ENCODE data around the gene RDH13.
"Not testable (repeated sequence)": the region's sequence is repeated elsewhere in the genome, so short reads cannot be mapped to it uniquely, and the experiment has no call there.

The RDH13 gene

GRCh38 chr19:55062735-55063491 is at the start of gene RDH13:
TSS of gene RDH13 (minus strand) at chr19:55063148. CDS start at chr19:55063032, 116 bp downstream.
- peak; percentile 92 to 98 for DNase-seq (ENCODE audit: low read depth in 2 of 2, low spot score in 1 of 2)

DNA sequence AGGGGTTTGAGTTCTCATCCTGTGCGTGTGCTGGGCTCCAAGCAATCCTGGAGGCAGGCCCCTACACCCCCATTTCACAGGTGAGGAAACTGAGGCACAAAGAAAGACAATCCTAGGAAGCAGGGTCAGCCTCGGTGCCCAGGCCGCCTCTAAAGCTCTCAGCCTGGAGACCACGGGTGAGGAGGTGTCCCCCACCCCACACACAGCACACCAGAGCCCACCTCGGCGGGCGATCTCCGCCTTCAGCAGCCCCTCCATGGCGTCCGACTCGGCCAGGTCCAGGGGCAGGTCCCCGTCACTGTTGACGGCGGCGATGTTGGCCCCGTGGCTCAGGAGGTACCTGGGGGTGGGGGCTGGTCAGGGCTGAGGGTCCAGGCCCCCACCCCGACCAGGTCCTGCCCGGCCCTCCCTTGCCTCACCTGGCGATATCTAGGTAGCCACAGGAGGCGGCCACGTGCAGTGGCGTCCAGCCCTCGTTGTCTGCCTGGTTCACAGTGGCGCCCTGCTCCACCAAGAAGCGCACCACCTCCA is 49.4 kb upstream of the RDH13 start:
- DNase-seq (ENCODE audit: low read depth in 2 of 2, low spot score in 1 of 2) = no peak

- no peak for DNase-seq (ENCODE audit: low read depth in 2 of 2, low spot score in 1 of 2)
Measured at GRCh38 chr19:55111238-55111831, 48.4 kb upstream of the RDH13 start.

- DNase-seq (ENCODE audit: low read depth in 2 of 2, low spot score in 1 of 2) = no peak
Measured at GRCh38 chr19:55109527-55110291, 46.8 kb upstream of the RDH13 start.

DNA sequence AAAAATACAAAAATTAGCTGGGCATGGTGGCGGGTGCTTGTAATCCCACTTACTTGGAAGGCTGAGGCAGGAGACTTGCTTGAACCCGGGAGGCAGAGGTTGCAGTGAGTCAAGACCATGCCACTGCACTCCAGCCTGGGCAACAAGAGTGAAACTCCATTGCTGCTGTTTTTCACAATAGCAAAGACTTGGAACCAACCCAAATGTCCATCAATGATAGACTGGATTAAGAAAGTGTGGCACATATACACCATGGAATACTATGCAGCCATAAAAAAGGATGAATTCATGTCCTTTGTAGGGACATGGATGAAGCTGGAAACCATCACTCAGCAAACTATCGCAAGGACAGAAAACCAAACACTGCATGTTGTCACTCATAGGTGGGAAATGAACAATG is 44.3 kb upstream of the RDH13 start:
- DNase-seq (ENCODE audit: low read depth in 2 of 2, low spot score in 1 of 2) = not testable (repeated sequence)

GRCh38 chr19:55106591-55106990 is 43.6 kb upstream of the RDH13 start:
- no peak for DNase-seq (ENCODE audit: low read depth in 2 of 2, low spot score in 1 of 2)

DNA sequence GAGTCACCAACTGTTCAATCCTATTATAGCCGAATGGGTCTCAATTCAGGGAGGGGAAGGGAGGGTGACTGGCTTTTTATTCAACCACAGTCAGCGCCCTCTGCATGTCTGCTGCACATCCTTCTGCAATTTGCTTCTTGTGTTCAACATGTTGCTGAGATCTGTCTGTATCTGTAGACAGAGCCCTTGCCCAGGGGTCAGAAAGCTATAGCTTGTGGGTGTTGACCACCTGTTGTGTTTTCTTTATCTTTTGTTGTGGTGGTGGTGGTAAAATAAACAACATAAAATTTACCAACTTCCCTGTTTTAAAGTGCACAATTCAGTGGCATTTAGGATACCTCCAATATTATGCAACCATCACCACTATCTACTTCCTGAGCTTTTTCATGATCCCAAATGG is 42.3 kb upstream of the RDH13 start:
- DNase-seq (ENCODE audit: low read depth in 2 of 2, low spot score in 1 of 2) = no peak

DNA sequence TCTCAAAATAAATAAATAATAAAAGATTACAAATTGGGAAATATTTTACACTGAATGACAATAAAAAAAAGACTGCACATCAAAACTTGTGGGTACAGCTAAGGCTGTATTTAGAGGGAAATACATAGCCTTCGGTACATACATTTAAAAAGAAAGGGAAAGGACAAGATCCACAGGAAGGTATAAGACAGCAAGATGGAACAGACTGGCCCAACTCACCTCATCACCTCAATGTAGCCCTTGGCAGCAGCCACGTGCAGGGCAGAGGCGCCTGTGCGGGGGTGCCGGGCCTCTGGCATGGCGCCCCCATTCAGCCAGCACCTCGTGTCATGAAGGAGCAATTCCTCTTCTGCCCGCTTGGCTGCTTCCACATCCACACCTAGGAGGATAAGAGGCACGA is 40.2 kb upstream of the RDH13 start:
- no peak for DNase-seq (ENCODE audit: low read depth in 2 of 2, low spot score in 1 of 2)

GRCh38 chr19:55101261-55101660 is 38.3 kb upstream of the RDH13 start:
- no peak for DNase-seq (ENCODE audit: low read depth in 2 of 2, low spot score in 1 of 2)

DNA sequence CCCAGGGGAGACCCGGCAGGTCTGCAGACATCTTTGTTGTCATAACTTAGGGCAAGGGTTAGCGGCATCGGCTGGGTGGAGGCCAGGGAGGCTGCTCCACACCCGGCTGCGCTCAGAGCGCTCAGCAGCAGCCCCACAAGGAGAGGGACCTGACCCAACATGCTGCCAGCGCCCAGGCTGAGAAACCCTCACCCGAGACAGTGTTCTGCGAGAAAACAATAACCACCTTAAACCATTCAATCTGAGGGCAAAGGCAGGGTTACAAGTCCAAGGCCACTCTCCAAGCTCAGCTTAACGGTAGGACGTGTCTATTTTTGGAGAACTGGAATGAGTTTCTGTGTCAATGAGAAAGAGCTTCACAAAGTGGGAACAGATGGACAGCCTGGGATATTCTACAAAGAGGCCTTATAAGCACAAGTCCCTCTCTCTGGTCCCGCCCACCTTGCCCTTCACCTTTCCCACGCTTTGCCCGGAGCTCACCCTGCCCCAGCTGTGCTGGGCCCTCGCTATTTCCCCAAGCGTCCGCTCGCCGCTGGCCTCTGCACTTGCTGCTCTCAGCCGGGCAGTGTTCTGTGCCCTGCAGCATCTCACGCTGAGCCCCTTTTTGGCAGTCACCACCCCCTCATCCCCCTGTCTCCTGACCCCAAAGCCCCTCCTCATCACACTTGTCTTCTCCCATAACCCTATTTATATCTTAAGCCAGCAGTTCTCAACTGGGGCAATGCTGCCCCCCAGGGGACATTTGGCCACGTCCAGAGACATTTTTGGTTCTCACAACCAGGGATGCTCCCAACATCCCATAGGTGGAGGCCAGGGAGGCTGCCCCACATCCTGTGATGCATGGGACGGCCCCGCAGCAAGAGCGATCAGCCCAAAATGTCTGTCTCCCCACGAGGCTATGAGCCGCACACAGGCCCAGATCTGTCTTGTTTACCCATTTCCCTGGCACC is 36.9 kb upstream of the RDH13 start:
- no peak for DNase-seq (ENCODE audit: low read depth in 2 of 2, low spot score in 1 of 2)

DNA sequence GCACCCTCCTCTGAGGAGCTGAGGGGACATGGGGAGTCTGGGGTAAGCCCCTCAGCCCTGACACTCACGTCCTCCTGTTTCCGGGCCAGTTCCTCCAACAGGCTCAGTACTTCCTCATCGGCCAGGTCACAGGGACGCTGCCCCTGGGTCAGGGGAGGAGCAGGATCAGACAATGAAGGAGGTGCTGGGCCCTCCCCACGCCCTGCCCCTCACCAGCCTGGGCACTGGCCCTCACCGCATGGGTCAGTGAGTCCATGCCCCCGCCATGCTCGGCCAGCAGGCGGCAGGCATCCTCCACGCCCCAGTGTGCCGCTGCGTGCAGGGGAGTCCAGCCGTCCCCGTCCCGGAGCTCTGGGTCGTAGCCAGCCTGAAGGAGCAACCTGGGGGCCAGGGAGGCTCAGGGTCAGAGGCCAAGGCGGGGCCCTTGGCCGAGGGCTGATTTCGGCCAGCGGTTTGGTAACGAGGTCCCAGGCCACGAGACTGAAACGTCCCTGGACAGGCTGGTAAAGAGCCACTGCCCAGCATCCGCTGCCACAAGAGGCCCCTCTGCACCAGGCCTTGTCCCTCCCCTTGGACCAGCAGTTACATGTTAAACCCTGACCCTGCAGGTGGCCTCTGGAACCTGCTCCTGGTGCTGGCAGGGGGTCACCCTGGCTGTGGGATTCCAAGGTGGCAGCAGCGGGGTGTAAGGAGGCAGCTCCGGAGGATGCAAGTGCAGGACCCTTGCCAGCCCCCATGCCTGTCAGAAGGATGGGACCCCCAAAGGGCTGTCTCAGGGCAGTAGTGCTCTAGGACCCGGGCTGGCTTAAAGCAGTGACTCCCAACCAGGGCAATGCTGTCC is 36.0 kb upstream of the RDH13 start:
- no peak for DNase-seq (ENCODE audit: low read depth in 2 of 2, low spot score in 1 of 2)

DNA sequence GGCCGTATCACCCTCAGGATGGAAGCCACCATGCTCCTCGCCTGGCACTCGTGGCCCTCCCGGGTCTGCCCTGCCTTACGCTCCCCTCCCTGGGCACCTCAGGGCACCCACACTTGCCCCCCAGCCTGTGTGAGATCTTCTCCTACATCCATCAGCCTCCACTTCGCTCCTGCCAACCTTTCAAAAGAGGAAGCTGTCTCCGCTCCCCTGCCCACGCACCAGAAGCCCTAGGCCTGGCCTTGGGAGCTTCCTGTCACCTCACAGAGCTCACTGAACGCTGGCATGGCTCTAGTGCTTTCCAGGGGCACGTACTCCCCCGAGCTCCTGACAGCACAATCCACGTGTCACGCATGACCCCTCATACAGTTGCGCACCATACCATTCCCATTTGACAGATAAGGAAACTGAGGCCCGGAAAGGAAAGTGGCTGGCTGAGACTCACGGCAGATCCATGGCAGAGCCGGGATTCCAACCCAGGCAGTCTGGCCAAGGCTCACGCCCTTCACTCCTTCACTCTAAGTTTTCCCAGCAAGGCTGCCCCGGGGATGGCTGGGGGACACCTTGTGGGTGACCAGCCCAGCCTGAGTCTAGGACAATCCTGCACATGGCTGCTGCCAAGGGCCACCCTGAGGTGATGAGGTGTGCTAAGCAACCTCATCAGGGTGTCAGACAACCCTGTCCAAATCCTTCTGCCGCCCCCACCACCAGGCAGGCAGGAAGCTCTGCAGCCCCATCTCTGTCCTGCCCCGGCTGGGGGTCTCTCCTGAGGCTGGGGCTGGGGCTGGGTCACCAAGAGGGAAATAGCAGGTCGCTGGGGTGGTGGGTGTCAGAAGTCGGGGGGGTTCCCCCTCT is 35.1 kb upstream of the RDH13 start:
- no peak for DNase-seq (ENCODE audit: low read depth in 2 of 2, low spot score in 1 of 2)

GRCh38 chr19:55096061-55096701 is 33.2 kb upstream of the RDH13 start:
- DNase-seq (ENCODE audit: low read depth in 2 of 2, low spot score in 1 of 2) = no peak

DNA sequence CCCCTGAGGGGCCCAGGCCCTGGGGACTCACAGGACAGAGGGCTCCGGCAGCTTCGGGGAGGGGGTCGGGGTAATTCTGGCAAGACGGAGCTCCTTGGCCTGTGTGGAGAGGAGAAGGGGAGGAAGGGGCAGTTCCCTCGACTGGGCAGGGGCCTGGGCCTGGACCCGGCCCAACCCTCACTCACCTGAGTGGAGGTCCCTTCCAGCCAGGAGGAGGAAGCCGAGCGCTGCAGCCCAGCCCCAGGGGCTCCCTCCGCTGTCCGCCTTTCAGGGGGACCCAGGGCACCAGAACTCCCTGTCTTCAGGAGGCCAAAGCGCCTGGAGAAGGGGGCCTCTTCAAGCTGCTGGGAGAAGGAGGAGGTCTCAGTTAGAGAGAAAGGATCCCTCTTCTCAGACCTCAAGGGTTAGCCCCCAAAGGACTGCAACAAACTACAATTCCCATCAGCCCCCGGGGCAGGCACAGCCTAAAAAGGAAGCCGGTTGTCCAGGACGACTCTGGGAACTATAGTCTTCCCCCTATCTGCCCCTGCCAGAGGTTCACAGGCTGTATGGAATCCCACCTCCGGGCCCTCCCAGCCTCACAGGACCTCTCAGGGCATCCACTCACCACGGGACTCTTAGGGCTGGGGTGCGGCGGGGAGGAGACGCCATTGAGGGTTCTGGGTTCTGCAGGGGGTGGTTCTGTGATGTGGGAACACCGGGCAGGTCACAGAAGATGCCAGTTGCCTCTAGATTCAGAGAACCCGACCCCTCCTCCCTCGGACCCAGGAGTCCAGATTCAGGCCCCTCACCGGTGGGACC is 32.5 kb upstream of the RDH13 start:
- no peak for DNase-seq (ENCODE audit: low read depth in 2 of 2, low spot score in 1 of 2)

GRCh38 chr19:55094456-55095259 is 31.7 kb upstream of the RDH13 start:
- no peak for DNase-seq (ENCODE audit: low read depth in 2 of 2, low spot score in 1 of 2)

GRCh38 chr19:55092423-55093318 is 29.7 kb upstream of the RDH13 start:
- DNase-seq (ENCODE audit: low read depth in 2 of 2, low spot score in 1 of 2) = no peak

Measured in stimulated activated CD8-positive, alpha-beta memory T cell treated with anti-CD3 and anti-CD28 coated beads, Interleukin-4, amount 100 ng/mL, for 4 hours (primary cell).